Breast epithelium (tissue), 3 donors: ENCODE measurements around the gene MLC1.

Experiments
- CTCF ChIP-seq, 3 donors: fragments of 450-650 bp; IDR thresholded peaks; one replicate each; pipeline ENCODE4 v1.5.1; 2016 to 2017; ENCODE audit warnings: antibody characterized with exemption in 3 of 3, mild to moderate bottlenecking in 3 of 3, moderate library complexity in 3 of 3
- POLR2AphosphoS5 ChIP-seq, 3 donors: sonication (generic); formaldehyde crosslinking; IDR thresholded peaks; one replicate each; pipeline ENCODE4 v1.6.1; 2017; ENCODE audit warnings: antibody characterized with exemption in 3 of 3

- no peak for TF ChIP-seq CTCF (IDR thresholded peaks at IDR 0.05)
- TF ChIP-seq POLR2AphosphoS5 (IDR thresholded peaks at IDR 0.05) = no peak
Measured at GRCh38 chr22:50084614-50085021, 608 bp downstream of the MLC1 start.
